ENCODE data around the gene OTUD7B.
A peak's percentile ranks its signal among the peaks of the same experiment; 100 is the strongest.
"Not testable (repeated sequence)": the region's sequence is repeated elsewhere in the genome, so short reads cannot be mapped to it uniquely, and the experiment has no call there.

The OTUD7B gene

DNA sequence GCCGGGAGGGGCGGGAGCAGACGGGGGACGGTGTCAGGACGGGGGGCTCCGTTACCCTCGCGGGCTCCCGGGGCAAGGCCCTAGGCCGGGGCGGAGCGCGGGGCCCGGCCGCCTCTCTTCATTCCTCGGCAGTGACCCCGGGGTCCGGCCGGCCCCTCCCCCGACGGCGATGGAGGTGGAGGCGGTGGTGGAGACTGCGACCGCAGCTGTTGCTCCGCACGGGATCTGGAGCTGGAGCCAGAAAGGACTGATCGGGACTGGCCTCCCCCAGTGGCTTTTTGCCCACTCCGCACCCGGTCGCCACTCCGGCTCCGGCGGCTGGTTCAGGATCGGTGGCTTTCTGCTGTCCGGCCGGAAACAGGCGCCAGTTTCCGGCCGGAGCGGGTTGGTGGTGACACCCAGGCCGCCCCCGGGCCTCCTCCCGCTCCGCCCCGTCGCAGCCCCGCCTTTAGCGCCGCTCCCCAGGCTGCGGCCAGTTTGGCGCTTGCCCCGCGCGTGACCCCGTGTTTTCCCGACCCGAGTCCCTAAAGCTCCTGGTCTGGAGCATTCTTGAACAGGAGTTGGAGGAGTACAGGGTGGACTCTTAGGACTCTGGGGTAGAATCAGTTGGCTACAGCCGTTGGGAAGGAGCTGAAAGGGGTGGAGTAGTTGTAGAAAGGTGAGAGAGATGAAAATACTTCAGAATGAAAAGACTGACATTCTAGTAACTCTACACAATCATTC lies at the start of gene OTUD7B:
OTUD7B (minus strand) TSS at position 334 of the 723 bp plus-strand sequence. CDS start 33,216 bp downstream, outside the sequence.
- DNase-seq, result peak; percentile 75

DNA sequence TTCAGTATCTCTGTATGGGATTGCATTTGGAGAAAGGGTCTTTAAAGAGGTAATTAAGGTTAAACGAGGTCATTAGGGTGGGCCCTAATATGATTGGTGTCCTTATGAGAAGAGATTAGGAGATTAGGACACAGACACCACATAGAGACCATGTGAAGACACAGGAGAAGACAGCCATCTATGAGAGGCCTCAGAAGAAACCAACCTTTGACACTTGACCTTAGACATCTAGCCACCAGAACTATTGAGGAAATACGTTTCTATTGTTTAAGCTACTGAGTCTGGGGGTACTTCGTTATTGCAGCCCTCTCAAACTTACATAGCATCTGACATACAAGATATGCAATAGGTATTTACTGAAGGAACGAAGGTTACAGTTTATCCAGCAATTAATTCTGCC lies 49.7 kb upstream of the OTUD7B start:
- no peak for DNase-seq

DNA sequence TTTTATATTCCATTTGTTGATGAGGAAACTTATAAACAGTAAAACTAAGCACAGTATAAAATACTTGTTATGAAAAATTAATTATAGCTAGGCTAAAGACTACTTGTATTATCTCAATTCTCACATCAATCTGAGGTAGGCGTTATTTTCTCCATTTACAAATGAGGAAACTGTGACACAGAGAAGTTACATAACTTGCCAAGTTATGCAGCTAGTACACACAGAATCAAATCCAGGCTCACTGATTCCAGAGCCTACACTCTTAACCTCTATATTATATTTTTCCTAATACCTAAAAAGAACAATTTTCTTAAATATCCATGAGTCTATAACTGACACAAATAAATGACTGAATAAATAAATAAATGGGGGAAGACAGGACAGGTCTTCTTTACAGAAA lies 45.9 kb upstream of the OTUD7B start:
- DNase-seq, result no peak

DNA sequence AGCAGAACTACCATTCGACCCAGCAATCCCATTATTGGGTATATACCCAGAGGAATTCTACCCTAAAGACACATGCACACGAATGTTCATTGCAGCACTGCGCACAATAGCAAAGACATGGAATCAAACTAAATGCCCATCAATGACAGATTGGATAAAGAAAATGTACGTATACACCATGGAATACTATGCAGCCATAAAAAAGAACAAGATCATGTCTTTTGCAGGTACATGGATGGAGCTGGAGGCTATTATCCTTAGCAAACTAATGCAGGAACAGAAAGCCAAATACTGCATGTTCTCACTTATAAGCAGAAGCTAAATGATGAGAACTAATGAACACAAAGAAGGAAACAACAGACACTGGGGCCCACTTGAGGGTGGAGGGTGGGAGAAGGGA lies 45.0 kb upstream of the OTUD7B start:
- DNase-seq, result not testable (repeated sequence)

DNA sequence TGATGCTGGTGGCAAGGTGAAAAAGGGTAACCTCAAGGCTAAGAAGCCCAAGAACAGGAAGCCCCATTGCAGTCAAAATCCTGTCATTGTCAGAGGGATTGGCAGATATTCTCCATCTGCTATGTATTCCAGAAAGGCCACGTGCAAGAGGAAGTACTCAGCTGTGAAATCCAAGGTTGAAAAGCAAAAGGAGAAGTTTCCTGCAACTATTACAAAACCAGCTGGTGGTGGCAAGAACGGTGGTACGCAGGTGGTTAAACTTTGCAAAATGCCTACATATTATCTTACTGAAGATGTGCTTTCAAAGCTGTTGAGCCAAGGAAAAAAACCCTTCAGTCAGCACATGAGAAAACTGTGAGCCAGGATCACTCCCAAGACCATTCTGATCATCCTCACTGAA lies 43.4 kb upstream of the OTUD7B start:
- DNase-seq, result no peak

DNA sequence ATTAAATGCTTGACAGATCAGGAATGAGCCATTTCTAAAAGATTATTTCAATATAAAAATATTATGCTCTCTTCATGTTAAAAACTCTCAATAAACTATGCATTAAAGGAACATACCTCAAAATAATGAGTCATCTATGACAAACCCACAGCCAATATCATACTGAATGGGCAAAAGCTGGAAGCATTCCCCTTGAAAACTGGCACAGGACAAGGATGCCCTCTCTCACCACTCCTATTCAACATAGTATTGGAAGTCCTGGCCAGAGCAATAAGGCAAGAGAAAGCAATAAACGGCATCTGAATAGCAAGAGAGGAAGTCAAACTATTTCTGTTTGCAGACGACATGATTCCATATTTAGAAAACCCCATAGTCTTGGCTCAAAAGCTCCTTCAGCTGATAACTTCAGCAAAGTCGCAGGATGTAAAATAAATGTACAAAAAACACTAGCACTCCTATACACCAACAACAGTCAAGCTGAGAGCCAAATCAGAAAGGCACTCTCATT lies 41.4 kb upstream of the OTUD7B start:
- not testable (repeated sequence) for DNase-seq

DNA sequence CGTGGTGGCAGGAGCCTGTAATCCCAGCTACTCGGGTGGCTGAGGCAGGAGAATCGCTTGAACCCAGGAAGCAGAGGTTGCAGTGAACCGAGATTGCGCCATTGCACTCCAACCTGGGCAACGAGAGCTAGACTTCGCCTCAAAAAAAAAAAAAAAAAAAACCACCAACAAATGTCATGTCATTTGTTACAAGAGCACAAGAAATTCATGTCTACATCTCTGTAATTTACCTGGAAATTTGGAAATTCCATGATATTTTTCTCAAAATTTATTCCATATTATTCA lies 40.5 kb upstream of the OTUD7B start:
- no peak for DNase-seq

DNA sequence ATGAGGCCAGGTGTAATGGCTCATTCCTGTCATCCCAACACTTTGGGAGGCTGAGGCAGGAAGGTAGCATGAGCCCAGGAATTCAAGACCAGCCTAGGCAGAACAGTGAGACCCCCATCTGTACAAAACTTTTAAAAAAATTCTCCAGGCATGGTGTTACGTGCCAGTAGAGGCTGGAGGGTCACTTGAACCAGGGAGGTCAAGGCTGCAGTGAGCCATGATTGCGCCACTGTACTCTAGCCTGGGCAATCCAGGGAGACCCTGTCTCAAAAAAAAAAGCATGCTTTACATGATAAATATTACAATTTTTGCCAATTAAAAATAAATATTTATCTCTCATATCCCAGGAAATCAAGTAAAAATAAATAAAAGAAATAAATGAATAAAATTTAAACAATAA lies 39.4 kb upstream of the OTUD7B start:
- DNase-seq, result no peak

DNA sequence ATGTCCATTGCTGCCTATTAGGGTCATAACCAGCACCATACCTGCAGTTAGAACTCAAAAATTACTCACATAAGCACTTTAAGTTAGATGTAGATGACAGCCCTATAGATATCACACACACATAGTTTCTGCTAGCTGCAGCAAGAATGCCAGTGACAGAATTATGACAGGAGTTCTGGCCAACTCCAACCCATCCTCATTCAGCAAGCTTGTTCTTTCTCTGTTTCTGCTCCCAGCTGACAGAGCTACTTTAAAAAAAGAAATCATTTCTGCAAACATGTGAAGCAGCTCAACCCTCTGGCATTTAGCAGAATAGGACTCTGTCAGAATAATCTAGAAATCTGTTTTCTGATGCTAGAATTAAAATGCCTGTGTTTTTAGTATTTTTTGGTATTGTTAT lies 23.8 kb upstream of the OTUD7B start:
- no peak for DNase-seq

DNA sequence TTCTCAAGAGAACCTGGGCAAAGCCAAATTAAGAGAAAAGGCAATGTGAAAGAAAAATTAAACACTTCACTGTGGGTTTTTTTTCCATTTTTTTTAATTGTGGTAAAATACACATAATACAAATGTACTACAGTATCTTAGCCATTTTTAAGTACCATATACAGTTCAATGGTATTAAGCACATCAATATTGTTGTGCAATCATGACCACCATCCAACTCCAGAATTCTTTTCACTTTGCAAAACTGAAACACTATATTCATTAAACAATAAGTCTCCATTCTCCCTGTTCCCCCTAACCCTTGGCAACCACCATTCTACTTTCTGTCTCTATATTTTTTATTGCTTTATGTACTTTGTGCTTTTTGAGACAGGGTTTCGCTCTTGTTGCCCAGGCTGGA lies 17.8 kb upstream of the OTUD7B start:
- no peak for DNase-seq

DNA sequence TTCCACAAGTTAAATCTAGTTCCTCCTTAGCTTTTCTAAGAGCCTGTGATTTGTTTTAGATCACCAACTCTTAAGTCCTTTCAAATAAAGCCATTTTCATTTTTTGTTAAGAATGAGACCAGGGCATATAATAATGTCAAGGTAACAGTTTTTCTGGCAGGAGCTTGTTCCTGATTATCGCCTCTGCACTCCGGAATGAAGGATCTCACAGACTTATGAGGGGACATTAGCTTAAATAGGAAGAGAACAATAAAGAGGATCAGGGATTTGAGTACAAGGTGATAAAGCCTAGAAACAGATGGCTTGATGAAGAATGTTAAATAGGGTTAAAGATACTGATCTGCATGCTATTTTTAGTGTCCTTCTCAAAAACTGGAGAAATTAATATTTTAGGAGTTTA lies 13.6 kb upstream of the OTUD7B start:
- DNase-seq, result no peak

DNA sequence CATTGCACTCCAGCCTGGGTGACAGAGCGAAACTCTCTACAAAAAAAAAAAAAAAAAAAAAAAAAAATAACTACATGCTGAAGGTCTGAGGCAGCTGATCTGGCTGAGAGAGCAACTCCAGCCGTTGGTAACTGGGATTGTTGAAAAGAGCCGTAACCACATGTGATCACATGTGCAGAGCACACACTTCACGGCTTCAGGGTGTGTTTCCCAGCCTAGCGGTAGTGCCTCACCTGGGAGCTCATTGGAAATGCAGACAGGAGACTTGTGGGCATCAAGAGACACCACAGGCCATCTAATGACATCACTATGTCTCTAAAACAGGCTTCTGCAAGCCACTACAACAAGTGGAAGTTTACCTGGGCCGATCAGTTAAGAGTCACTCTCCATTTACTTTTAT lies 11.8 kb upstream of the OTUD7B start:
- DNase-seq, result no peak

DNA sequence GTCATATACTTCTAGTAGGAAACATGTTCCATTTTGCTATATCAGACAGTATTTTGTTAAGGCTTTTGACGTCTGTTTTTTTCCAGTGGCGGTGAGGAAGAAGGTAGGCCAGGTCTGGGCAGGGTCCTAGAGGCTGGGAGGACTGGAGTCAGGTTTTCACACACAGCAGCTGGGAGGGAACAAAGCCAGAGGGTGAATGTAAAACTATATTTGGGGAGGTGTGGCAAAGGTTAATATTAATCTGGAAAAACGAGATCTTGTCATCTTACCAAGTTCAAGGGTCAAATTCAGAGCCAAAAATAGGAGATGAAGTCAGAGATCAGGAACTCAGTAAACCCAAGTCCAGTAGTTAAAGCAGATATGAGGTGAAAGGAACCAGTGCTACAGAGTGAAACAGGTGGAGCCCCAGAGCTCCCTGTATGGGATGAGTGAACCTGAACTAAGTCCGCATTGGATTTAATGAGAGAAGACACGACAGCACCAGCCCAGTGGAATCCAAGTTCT lies 10.7 kb upstream of the OTUD7B start:
- DNase-seq, result no peak

DNA sequence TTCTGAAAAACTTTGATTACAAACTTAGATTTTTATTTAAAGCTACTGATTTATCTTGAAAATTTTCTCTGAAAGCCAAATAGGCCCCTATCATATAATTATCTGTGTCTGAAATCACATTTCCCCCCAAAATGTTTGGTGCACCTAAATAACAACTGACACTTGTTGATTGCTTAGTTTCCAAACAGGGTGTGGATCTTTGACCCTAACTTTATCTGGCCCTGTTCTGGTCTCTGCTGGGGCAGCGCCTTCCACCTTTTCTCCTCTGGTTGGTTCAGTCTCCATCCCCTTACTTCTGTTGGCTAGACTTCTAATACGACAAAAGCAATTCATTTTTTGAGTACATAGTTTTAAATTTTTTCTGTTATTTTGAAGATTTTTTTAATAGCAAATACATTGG lies 10.2 kb upstream of the OTUD7B start:
- DNase-seq, result no peak

DNA sequence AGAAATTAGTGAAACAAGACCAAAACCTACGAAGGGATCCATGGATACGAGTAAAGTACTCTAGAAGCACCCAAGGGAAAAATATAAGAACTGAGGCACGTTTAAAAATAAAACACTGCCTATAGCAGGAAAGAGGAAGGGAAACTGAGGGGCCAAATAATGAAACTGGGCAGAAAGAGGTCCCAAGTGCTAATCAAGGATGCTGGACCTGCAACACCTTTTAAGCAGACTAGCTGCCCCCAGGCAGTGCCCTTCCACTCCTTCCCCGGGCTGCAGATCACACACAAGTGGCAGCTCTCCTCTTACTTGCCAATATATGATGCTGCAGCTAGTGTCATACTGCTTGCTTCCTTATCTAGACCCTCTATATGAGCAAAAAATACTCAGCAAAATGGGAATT lies 7.6 kb upstream of the OTUD7B start:
- no peak for DNase-seq

DNA sequence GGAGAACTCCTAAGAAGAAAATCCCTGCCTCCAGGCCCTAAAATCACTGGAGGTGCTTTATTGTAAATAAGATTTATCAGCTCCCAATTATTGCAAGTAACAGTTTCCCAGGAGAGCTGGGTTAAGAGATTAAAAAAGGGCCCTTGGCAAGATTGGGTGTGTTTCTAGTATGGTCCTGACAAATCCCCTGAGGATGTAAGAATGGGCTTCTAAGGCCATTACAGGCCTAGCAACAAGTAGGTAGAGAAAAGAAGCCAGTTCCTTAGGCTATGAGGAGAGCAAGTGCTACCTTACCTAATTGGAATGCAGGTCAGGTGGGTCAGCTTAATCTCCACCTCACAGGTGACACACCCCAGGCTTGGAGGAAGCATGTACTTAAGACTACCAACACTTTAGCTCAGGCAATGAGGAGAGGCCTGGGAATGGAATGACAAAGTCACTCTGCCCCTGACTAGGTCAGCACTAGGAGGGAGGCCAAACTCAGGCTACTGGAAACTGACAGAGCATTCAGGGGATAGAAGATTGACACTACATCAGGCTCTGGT lies 6.8 kb upstream of the OTUD7B start:
- DNase-seq, result no peak

DNA sequence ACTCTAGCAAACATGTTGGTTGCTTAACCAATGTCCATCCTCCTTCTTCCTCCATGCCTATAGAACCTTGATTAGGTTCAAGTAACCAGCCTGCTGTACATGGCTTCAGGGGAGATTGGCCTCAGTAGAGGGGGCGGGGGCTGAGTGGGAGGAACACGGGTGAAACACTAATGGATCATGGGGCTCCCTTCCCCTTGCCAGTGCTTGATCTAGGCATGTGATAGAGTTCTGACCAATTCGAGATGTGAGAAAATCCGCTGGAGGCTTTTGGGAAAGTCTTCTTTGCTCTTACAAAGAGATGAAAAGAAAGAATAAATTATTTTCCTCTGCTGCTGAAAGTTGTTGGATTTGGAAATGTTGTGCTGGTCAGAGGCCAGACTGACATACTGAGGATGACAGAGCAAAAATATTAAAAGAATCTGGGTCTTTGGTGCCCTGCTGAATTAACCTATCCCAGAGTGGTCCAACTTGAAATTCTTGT lies 5.2 kb upstream of the OTUD7B start:
- DNase-seq, result no peak

DNA sequence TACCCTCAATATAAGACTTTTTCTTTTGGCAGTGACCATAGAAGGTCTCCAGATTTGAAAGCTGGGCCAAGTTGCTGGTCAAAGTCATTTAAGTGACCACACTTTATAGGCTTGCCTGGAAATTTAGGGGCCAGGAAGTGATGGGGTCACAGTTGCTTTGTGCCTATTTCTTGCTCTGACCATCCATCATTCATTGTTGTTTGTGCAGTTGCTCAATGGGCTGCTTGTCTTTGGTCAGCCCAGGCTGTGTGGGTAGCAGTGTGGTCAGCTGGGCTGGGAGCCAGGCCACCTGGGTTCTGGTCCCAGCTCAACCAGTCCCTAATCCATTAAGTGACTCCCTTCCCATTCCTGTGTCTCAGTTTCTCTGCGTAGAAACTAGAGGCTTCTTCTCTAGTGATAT lies 2.1 kb upstream of the OTUD7B start:
- DNase-seq, result no peak

DNA sequence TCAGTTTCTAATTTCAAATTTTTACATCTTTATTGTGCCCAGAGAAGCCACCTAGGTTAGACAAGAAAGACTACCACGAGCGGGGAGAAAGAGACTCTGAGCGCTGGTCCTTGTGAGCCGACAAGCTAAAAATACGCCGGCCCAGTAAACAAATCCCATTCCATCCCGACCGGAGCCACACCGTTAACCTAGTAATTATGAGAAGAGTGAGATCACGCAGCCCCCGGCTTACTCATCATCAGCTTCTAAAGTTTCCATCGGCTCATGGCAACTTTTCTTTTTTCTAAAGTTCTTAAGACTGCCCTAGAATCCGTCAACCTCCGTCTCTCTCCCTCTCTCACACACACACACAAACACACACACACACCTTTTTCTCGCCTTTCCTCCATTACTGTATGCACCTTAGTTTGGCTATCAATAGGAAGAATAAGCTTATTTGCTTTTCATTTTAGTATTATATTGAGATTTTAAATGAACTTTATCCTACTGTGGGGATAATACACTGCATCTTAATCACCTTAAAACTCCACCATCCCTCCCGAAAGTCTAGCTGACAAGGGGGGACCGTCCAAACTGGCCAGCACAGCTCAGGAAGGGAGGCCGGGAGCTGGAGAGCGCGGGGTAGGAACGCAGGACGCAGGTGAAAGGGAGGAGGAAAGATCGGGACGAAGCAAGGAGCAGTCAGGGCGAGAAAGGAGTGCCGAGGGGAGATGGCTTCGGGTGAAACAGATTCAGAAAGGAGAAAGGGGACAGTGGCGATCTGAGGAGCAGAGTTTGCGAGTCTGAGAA lies 728 bp downstream of the OTUD7B start:
- DNase-seq, result peak; percentile 8

DNA sequence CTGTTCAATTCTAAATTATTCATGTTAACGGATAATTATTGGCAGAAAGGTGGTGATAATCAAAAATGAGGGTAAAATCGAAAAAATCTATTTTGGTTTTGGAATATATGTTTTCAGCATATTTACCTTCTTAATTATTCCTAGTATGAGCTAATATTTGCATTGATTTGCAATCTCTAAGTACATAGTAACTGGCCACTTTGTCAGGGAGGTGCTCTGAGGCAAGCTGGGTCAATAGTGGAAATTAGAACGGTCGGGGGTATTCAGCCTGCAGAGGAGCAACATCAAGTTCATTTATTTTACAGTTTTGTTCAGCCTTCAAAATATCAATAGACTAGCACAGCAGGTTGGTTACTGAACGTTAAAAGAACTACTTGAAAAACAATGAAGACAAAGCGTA lies 1.8 kb downstream of the OTUD7B start:
- peak; percentile 10 for DNase-seq

DNA sequence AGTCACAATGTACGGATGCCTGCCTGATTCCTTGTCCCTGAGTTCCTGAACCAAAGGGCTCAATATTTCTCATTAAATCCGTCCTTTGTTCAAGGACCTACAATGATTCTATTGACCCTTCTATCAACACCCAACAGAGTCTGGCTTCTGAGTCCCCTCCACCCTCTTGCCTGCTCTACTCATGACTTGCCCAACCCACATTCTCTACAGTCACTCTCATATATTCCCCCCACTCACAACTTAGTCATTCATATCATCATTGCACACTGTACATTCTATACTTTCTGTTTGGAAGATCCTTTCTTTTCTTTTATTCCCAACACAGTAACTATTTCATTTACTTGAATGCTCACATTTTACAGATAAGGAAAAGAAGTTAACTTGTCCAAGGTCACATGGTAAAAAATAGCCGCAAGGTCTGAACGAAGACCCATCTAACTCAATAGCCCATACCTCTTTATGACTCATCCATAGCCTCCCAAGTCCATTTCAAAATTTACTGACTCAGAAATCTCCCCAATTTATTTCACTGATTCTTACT lies 3.6 kb downstream of the OTUD7B start:
- no peak for DNase-seq

DNA sequence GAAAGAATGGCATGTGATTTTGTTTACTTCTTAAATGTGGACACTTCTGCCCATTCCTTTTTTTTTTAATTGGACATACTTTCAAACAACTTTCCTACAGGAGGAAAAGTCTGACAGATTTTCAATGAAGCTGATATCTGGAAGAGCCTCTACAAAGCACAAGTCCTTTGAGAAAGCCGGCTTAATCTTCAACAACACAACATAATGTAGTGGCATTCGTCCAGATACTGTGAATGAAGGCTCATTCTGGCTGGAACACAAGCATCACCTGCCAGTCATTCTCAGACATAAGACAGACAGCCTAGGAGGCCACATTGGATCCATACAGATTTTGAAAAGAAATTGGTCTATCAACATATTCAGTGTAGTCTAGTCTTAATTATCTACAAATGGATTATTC lies 4.9 kb downstream of the OTUD7B start:
- no peak for DNase-seq

DNA sequence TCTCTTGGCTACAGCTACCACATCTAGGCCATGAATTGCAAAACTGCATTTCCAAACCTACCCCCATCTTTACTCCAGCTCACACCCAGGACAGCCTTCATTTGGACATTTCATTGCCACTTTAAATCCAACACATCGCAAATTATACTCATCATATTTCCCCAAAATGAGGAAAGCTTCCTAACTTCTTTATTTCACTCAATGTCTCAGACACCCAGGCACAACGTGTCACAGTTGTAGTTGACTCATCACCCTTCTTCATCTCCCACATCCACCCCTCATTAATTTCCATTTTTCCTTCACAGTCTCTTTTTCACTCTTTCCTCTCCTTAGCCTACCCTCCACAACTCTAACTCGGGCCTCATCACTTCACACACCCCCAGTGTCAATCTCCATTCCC lies 6.7 kb downstream of the OTUD7B start:
- no peak for DNase-seq

DNA sequence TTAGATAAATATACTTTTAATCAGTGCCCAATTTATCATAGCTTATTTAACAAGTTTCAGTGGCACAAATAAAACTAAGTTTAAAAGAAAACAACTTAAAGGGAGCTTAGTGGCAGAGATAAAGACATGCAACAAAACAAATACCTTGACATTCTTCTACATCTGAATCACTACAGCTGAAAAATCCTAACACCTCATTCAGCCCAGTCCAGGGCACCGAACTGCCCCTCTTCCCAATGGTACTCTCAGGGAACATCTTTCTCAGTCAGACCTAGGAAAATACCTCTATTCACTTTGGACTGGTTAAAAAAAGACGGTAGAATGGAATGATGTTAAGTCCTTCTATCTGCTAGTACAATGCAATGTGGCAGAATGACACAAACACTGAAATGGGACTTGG lies 8.3 kb downstream of the OTUD7B start:
- no peak for DNase-seq
